Parathyroid adenoma (tissue), 2 donors: Measurements from ENCODE around the gene HSF5.

ENCODE experiments used
- H2AFZ ChIP-seq: fragments of 300-600 bp; sonication (generic); one replicate; pipeline ENCODE4 v1.7.0; 2017; ENCODE audit warnings: antibody characterized with exemption, mild to moderate bottlenecking
- H3K27ac ChIP-seq: fragments of 300-600 bp; sonication (generic); one replicate; pipeline ENCODE4 v1.7.0; 2017
- H3K27me3 ChIP-seq: fragments of 300-600 bp; sonication (generic); one replicate; pipeline ENCODE4 v1.7.0; 2017; ENCODE audit warnings: low read length; ENCODE audit not compliant: control insufficient read depth, insufficient read depth
- H3K36me3 ChIP-seq: fragments of 300-600 bp; sonication (generic); one replicate; pipeline ENCODE4 v1.7.0; 2017; ENCODE audit warnings: low read length; ENCODE audit not compliant: control insufficient read depth, insufficient read depth
- H3K4me1 ChIP-seq: fragments of 300-600 bp; sonication (generic); one replicate; pipeline ENCODE4 v1.7.0; 2017; ENCODE audit warnings: control low read depth
- H3K4me2 ChIP-seq: fragments of 300-600 bp; sonication (generic); one replicate; pipeline ENCODE4 v1.7.0; 2017; ENCODE audit warnings: low read length
- H3K4me3 ChIP-seq: fragments of 300-600 bp; sonication (generic); one replicate; pipeline ENCODE4 v1.7.0; 2017; ENCODE audit warnings: low read depth, low read length
- H3K79me2 ChIP-seq: fragments of 300-600 bp; sonication (generic); one replicate; pipeline ENCODE4 v1.7.0; 2017; ENCODE audit warnings: control low read depth
- H3K9ac ChIP-seq: fragments of 300-600 bp; sonication (generic); one replicate; pipeline ENCODE4 v1.7.0; 2017; ENCODE audit warnings: mild to moderate bottlenecking
- H3K9me3 ChIP-seq: fragments of 300-600 bp; sonication (generic); one replicate; pipeline ENCODE4 v1.7.0; 2017; ENCODE audit warnings: low read length; ENCODE audit not compliant: control insufficient read depth
- CTCF ChIP-seq: fragments of 300-600 bp; sonication (generic); IDR thresholded peaks from one replicate; pipeline ENCODE4 v1.7.0; 2017; ENCODE audit warnings: antibody characterized with exemption, mild to moderate bottlenecking
- donor health status: primary hyperparathyroidism.

The HSF5 gene

GRCh38 chr17:58409432-58409831, 78.8 kb downstream of the HSF5 start:
- no peak overlapping the region for H2AFZ ChIP-seq
- H3K4me2 ChIP-seq: no peak overlapping the region
- H3K27me3 ChIP-seq: no peaks in the 10 kb centered on the region
- no peaks in the 10 kb centered on the region for H3K9me3 ChIP-seq
- H3K36me3 ChIP-seq: no peaks in the 10 kb centered on the region
- no peaks in the 10 kb centered on the region for H3K79me2 ChIP-seq
- H3K9ac ChIP-seq: no peak overlapping the region
- TF ChIP-seq CTCF: no peak
- H3K27ac ChIP-seq: no peak overlapping the region
- no peak overlapping the region for H3K4me3 ChIP-seq
- H3K4me1 ChIP-seq: peaks cover 5% of the 10 kb centered on the region

GRCh38 chr17:58403311-58403710, 84.9 kb downstream of the HSF5 start:
- Histone ChIP-seq H3K4me1 (peaks cover 11% of the 10 kb centered on the region), H3K4me3 (no peak overlapping the region), H3K36me3 (no peaks in the 10 kb centered on the region), H3K79me2 (no peaks in the 10 kb centered on the region), H2AFZ (no peak overlapping the region), H3K9me3 (no peaks in the 10 kb centered on the region), H3K9ac (no peak overlapping the region), H3K27me3 (no peaks in the 10 kb centered on the region), H3K4me2 (no peak overlapping the region), H3K27ac (no peak overlapping the region)
- TF ChIP-seq CTCF: no peak

GRCh38 chr17:58402679-58403078, 85.5 kb downstream of the HSF5 start:
- TF ChIP-seq CTCF: no peak
- no peak overlapping the region for H3K4me3 ChIP-seq

GRCh38 chr17:58402047-58402446, 86.2 kb downstream of the HSF5 start:
- Histone ChIP-seq H3K36me3 (no peaks in the 10 kb centered on the region), H3K9me3 (no peaks in the 10 kb centered on the region), H3K9ac (no peak overlapping the region), H3K4me2 (no peak overlapping the region), H3K4me3 (no peak overlapping the region), H2AFZ (no peak overlapping the region), H3K4me1 (peaks cover 13% of the 10 kb centered on the region), H3K27ac (no peak overlapping the region), H3K79me2 (no peaks in the 10 kb centered on the region), H3K27me3 (no peaks in the 10 kb centered on the region)
- TF ChIP-seq CTCF: no peak

More at GRCh38 chr17:58402679-58403078, 85.5 kb downstream of the HSF5 start:
- Histone ChIP-seq H3K9ac (no peak overlapping the region), H3K36me3 (no peaks in the 10 kb centered on the region), H3K27ac (no peak overlapping the region), H3K9me3 (no peaks in the 10 kb centered on the region), H3K27me3 (no peaks in the 10 kb centered on the region), H2AFZ (no peak overlapping the region), H3K4me2 (no peak overlapping the region), H3K79me2 (no peaks in the 10 kb centered on the region), H3K4me1 (peaks cover 13% of the 10 kb centered on the region)

- TF ChIP-seq CTCF: no peak
- Histone ChIP-seq H3K4me1 (peaks cover 13% of the 10 kb centered on the region), H3K27ac (no peak overlapping the region), H3K4me2 (no peak overlapping the region), H3K79me2 (no peaks in the 10 kb centered on the region), H3K27me3 (no peaks in the 10 kb centered on the region), H3K9me3 (no peaks in the 10 kb centered on the region), H3K9ac (no peak overlapping the region), H2AFZ (no peak overlapping the region), H3K4me3 (no peak overlapping the region), H3K36me3 (no peaks in the 10 kb centered on the region)
Measured at GRCh38 chr17:58401287-58401686, 86.9 kb downstream of the HSF5 start.
